IPS-11a (cell line): ENCODE data around the gene XXYLT1.
"Not testable (repeated sequence)": the region's sequence is repeated elsewhere in the genome, so short reads cannot be mapped to it uniquely, and the experiment has no call there.

ENCODE experiments used
- H3K4me3 ChIP-seq: one replicate; pipeline ENCODE4 v1.5.1; 2013; ENCODE audit warnings: low read depth, low read length, control low read depth

The XXYLT1 gene, protein sequence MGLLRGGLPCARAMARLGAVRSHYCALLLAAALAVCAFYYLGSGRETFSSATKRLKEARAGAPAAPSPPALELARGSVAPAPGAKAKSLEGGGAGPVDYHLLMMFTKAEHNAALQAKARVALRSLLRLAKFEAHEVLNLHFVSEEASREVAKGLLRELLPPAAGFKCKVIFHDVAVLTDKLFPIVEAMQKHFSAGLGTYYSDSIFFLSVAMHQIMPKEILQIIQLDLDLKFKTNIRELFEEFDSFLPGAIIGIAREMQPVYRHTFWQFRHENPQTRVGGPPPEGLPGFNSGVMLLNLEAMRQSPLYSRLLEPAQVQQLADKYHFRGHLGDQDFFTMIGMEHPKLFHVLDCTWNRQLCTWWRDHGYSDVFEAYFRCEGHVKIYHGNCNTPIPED

GRCh38 chr3:195270817-195271409 is at the start of gene XXYLT1:
XXYLT1 (minus strand) TSS chr3:195271159; CDS start chr3:195271058, 101 bp downstream.
- peak within 1 kb of the TSS; percentile 85 for H3K4me3 ChIP-seq

GRCh38 chr3:195319060-195319459 is 48.1 kb upstream of the XXYLT1 start:
- H3K4me3 ChIP-seq: no peak overlapping the region

- no peak overlapping the region for H3K4me3 ChIP-seq
Measured at GRCh38 chr3:195312714-195313113, 41.8 kb upstream of the XXYLT1 start.

GRCh38 chr3:195307711-195308110 is 36.8 kb upstream of the XXYLT1 start:
- no peak overlapping the region for H3K4me3 ChIP-seq

GRCh38 chr3:195306369-195306768 is 35.4 kb upstream of the XXYLT1 start:
- H3K4me3 ChIP-seq: no peak overlapping the region

DNA sequence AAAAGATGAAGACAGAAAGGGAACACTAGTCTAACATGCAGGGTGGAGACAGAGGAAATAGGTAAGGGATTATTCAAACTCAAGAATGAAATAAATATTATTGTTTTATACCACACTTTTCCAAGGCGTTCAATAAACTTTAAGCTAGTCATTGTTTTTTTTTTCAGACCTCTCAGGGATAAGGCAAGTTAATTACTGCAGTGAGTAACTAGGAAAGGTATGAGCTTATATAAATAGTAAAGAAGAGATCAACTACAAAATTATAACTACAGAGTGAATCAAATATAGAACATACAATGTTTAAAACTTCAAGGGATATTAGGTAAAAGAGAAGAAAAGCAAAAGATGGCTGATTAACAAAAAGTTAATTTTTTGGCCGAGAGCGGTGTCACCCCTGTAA is 31.5 kb upstream of the XXYLT1 start:
- H3K4me3 ChIP-seq: no peak overlapping the region

GRCh38 chr3:195297446-195297845 is 26.5 kb upstream of the XXYLT1 start:
- no peak overlapping the region for H3K4me3 ChIP-seq

- no peak overlapping the region for H3K4me3 ChIP-seq
Measured at GRCh38 chr3:195296662-195297061, 25.7 kb upstream of the XXYLT1 start.

GRCh38 chr3:195291121-195291520 is 20.2 kb upstream of the XXYLT1 start:
- no peak overlapping the region for H3K4me3 ChIP-seq

DNA sequence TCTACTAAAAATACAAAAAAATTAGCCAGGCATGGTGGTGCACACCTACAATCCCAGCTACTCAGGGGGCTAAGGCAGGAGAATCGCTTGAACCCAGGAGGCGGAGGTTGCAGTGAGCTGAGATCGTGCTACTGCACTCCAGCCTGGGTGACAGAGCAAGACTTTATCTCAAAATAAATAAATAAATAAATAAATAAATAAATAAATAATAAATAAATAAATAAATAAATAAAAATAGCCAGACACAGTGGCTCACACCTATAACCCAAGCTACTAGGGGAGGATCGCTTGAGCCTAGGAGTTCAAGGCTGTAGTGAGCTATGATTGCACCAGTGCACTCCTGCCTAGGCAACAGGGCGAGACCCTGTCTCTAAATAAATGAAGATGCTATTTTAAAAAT is 19.7 kb upstream of the XXYLT1 start:
- H3K4me3 ChIP-seq: not testable (repeated sequence)

- no peak overlapping the region for H3K4me3 ChIP-seq
Measured at GRCh38 chr3:195286115-195286872, 15.3 kb upstream of the XXYLT1 start.

DNA sequence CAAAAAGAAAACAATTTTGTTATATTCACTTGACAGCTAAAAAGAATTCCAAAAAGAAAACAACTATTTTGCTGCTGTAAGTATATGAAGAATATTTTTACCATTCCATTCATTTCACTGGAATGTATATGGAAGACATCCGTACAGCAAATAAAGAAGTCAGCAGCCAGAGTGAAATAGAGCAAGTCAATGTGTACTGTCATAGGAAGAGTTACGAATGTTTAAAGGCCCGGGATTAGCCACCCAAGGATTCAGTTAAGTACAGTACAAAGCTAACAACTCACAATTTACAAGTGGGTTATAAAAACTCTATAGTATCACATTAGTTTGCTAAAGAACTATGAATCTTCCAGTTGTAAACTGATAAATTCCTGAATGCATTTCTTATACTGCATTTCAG is 14.4 kb upstream of the XXYLT1 start:
- H3K4me3 ChIP-seq: no peak overlapping the region

DNA sequence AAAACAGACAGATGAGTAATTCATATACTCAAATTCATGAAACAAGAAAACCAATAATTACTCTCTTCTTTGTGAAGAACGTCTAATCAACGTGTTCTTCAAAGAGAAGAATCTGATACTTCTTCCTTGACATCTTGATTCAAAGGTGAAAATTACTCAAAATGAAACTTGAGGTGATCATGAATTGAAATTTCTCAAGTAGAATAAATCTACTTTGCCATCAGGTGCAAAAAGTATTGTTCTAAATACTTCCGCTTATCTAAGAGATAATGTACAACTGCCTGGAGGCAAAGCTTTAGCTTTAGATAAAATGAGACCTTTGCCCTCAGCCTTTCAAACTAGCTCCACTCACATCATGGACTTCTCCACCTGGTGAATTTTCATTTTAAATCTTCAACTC is 13.9 kb upstream of the XXYLT1 start:
- no peak overlapping the region for H3K4me3 ChIP-seq

DNA sequence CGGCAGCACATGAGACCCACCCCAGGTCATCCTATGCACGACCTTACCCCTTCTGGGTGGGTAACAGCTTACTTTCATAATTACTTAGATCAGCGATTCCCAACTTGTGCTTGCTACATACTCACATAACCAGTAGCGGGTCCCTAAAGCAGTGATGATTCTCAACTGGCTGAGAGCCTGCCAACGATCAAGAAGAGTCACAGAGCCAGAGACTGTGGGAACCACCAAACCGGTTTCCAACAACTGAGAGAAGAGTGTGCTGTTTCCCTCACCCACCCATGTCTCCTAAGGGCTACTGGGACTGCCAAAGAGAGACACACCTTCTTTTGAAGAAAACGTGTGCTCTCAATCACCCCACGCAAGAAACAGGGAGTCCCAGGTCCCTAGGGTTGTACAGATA is 12.0 kb upstream of the XXYLT1 start:
- no peak overlapping the region for H3K4me3 ChIP-seq

DNA sequence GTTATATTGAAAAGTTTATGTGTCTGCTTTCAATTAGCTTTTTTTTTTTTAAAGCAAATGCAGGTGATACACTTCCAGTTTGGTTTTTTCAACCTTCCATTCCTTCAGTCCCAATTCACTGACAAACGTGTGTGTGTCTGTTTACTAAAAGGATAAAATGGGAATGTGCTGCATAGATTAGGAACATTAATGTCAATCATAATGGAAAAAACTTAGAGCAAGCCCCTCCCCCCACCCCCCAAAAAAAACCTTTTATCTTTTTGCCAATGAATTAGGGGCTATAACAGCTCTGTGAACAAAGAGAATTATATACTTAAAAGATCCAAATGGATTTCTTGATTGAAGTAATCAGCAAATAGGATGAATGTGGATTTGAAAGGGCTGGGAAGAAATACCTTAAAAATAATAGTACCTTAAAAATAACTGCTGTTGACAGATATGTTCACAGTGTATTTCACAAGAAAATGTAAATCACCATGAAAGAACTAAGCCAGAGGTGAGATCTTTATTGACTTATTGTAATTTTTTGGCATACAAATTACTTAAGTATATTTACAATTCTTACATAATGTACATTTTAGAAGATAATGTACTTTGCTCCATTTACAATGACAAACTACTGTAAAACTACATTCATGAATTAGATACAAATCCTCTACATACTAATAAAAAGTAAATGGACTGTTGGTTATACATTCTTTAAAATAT is 3.5 kb upstream of the XXYLT1 start:
- no peak overlapping the region for H3K4me3 ChIP-seq

GRCh38 chr3:195271410-195272243 is 668 bp upstream of the XXYLT1 start:
- peak overlapping the region; percentile 85 for H3K4me3 ChIP-seq

GRCh38 chr3:195270079-195270816 is 711 bp downstream of the XXYLT1 start:
- peak overlapping the region; percentile 85 for H3K4me3 ChIP-seq

GRCh38 chr3:195269375-195270078 is 1.4 kb downstream of the XXYLT1 start:
- peak overlapping the region; percentile 85 for H3K4me3 ChIP-seq
